Ovary (tissue), 9 donors: ENCODE results near the gene MEI1. TPM values are rescaled to one million over a fixed set of nuclear protein-coding genes. Genes with fewer than 3 reads are reported as not detected.

Experiments
- DNase-seq, 5 donors: peaks; one replicate each; pipeline ENCODE4 v3.0.0-alpha.2; 2019 to 2020
- H3K27ac ChIP-seq, 2 donors: fragments of 200-600 bp; one replicate each; pipeline versions ENCODE4 v1.5.1 to v1.8.0; 2019 to 2022
- H3K27me3 ChIP-seq: fragments of 200-600 bp; one replicate; pipeline ENCODE4 v1.8.0; 2022
- H3K36me3 ChIP-seq: fragments of 200-600 bp; sonication (generic); one replicate; pipeline ENCODE4 v1.5.1; 2019
- H3K4me1 ChIP-seq: one replicate; pipeline ENCODE4 v1.8.1; 2013; ENCODE audit warnings: mild to moderate bottlenecking, moderate library complexity; ENCODE audit not compliant: insufficient read depth
- H3K4me3 ChIP-seq: fragments of 200-600 bp; sonication (generic); one replicate; pipeline ENCODE4 v1.5.1; 2017
- H3K9me3 ChIP-seq, 2 donors: fragments of 200-600 bp in 1 of 2; sonication (generic) in 1 of 2; one replicate each; pipeline versions ENCODE4 v1.5.1 to v1.8.1; 2013 to 2019; ENCODE audit warnings: mild to moderate bottlenecking in 1 of 2, moderate library complexity in 1 of 2
- EP300 ChIP-seq: sonication (generic); formaldehyde crosslinking; IDR thresholded peaks from one replicate; pipeline ENCODE4 v1.6.1; 2017; ENCODE audit warnings: antibody characterized with exemption
- POLR2A ChIP-seq: fragments of 450-650 bp; IDR thresholded peaks from one replicate; pipeline ENCODE4 v1.6.1; 2017; ENCODE audit warnings: antibody characterized with exemption, mild to moderate bottlenecking, moderate library complexity
- WGBS, 3 donors: extraction: QIAGEN DNeasy Blood & Tissue Kit in 1 of 3; methylation state at CpG; one replicate each; pipeline versions ENCODE4 v1.1.5 to v1.1.7; 2013 to 2017; 5-methylcytosine and 5-hydroxymethylcytosine counted together
- intact Hi-C, 4 donors: fragments of 100-400 bp; cut with DNase I; formaldehyde crosslinking; loops; one replicate each; pipeline versions ENCODE4 v1.11.0 to v1.15.1; 2022 to 2023
- polyA plus RNA-seq, 2 donors: library from polyadenylated mRNA; stranded (reverse); fragments of 200-250 nt in 1 of 2; fragments of 350-450 nt in 1 of 2; fragmentation: Illumina TruSeq in 1 of 2; extraction: RNeasy Lipid Tissue Mini Kit (QIAGEN cat#74804) in 1 of 2; gene quantifications; one replicate each; pipeline ENCODE4 v1.2.3, GENCODE V29; 2013 to 2014
- total RNA-seq, 7 donors: library from RNA; depleted of rRNA in 2 of 7; stranded (reverse); fragments of >200 nt in 2 of 7; fragmentation: NEBNext Ultra II Directional in 3 of 7; extraction: Animal tissue kit (Norgen Biotek cat#: 25700) in 3 of 7; gene quantifications; one replicate each; pipeline versions ENCODE4 v1.1.0 to v1.2.4, GENCODE V29; 2016 to 2023
- TF ChIP-seq, protein P1 (sequence below), 3 donors: fragments of 450-650 bp in 2 of 3; fragments of 200-600 bp in 1 of 3; IDR thresholded peaks; one replicate each; pipeline versions ENCODE4 v1.5.1 to v1.8.0; 2016 to 2022; ENCODE audit warnings: antibody characterized with exemption in 3 of 3, mild to moderate bottlenecking in 1 of 3
- donor health status: DM: no; HTN: no; CAD: no; lungs with moderate emphysema.
- donor health status: DM: no; HTN: no; CAD: no.
- donor health status: Bipolar disorder and iron deficiency.
- donor health status: DM: yes; HTN: yes; CAD: no.
- donor health status: DM: no; HTN: no; CAD: no.
- donor health status: DM: yes; HTN: yes; CAD: no.

Gene MEI1
- total and polyA plus RNA-seq, 9 donors, result 0.25 to 2.6 (median 1.1) TPM

DNA sequence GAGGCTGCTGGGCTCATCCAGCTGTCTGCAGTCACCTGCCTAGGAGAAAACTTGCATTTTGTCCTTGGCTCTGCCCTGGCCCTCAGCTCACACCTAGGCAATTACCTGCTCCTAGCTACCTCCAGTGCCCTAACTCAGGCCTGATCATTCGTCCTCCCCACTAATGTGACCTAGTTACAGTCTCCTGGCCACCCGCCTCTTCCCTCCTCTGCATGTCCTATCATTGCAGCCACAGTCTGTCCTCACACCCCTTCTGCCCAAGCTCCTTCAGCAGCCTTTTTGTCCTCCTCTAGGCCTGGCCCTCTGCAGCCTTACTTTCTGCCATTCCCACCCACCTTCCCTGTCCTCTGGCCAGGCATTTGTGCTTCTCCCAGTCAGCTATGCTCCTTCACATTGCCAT lies 83.4 kb downstream of the MEI1 start:
- H3K4me3 ChIP-seq, result no peak overlapping the region
- H3K27me3 ChIP-seq, result no peaks in the 10 kb centered on the region
- WGBS, 3 donors, result 86 to 91% (median 91%) methylated on average over 2 of the region's 2 CpGs
- TF ChIP-seq POLR2A (no peak), EP300 (no peak)
- TF ChIP-seq, protein P1, sequence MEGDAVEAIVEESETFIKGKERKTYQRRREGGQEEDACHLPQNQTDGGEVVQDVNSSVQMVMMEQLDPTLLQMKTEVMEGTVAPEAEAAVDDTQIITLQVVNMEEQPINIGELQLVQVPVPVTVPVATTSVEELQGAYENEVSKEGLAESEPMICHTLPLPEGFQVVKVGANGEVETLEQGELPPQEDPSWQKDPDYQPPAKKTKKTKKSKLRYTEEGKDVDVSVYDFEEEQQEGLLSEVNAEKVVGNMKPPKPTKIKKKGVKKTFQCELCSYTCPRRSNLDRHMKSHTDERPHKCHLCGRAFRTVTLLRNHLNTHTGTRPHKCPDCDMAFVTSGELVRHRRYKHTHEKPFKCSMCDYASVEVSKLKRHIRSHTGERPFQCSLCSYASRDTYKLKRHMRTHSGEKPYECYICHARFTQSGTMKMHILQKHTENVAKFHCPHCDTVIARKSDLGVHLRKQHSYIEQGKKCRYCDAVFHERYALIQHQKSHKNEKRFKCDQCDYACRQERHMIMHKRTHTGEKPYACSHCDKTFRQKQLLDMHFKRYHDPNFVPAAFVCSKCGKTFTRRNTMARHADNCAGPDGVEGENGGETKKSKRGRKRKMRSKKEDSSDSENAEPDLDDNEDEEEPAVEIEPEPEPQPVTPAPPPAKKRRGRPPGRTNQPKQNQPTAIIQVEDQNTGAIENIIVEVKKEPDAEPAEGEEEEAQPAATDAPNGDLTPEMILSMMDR (IDR thresholded peaks at IDR 0.05), result no peak
- no peaks in the 10 kb centered on the region for H3K9me3 ChIP-seq
- DNase-seq, result no peak
- intact Hi-C loops, result no loop called here
- H3K4me1 ChIP-seq, result no peaks in the 10 kb centered on the region
- no peak overlapping the region for H3K27ac ChIP-seq
- no peaks in the 10 kb centered on the region for H3K36me3 ChIP-seq

DNA sequence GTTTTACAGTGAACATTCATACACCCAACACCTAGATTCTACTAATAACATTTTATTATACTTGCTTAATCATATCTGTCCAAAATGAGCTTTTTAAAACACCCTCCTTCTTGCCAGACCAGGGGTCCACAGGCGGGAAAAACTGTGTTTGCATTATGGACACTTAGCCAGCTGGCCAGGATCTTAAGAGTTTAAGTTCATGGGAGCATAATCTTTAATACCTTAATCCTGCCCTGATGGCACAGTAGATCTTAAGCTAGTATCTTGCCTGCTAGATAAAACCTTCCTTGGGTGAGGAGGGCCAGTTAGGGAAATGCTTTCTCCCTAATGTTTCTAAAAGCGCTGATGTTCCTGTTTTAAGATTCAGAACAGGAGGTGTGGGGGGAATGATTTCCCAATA lies 88.0 kb downstream of the MEI1 start:
- TF ChIP-seq POLR2A, result no peak
- TF ChIP-seq EP300, result no peak
- TF ChIP-seq, protein P1 (IDR thresholded peaks at IDR 0.05), result no peak
- intact Hi-C loops, result no loop called here
- H3K9me3 ChIP-seq, result no peaks in the 10 kb centered on the region
- H3K4me3 ChIP-seq, result no peak overlapping the region
- DNase-seq, result no peak
- WGBS, 3 donors, result 51 to 67% (median 60%) methylated on average over 2 of the region's 2 CpGs
- H3K36me3 ChIP-seq, result no peaks in the 10 kb centered on the region
- H3K27ac ChIP-seq, result no peak overlapping the region
- H3K27me3 ChIP-seq, result no peaks in the 10 kb centered on the region
- no peaks in the 10 kb centered on the region for H3K4me1 ChIP-seq

DNA sequence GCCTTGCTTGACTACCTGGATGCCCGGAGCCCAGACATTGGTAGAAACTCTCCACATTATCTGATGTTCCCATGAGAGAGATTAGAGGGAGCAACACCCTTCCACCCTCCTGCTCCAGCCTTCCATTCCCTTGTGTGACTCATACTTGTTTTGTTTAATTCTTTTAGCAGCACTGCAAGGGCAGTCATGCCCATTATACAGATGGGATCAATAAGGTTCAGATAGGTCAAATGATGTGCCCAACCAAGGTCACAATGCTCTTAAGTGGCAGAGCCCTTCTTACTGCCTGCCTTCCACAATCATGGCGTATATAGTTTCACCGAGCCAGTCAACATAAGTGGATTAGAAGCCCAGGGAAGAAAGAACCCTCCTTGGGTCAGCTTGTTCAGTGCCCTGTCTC lies 94.6 kb downstream of the MEI1 start:
- TF ChIP-seq EP300 (no peak), POLR2A (no peak)
- TF ChIP-seq, protein P1 (IDR thresholded peaks at IDR 0.05), result no peak
- intact Hi-C loops, result no loop called here
- Histone ChIP-seq H3K27me3 (no peaks in the 10 kb centered on the region), H3K9me3 (no peaks in the 10 kb centered on the region), H3K27ac (no peak overlapping the region), H3K4me3 (no peak overlapping the region), H3K36me3 (no peaks in the 10 kb centered on the region), H3K4me1 (no peaks in the 10 kb centered on the region)
- 91 to 96% (median 94%) methylated on average over 3 of the region's 3 CpGs for WGBS, 3 donors
- no peak for DNase-seq

DNA sequence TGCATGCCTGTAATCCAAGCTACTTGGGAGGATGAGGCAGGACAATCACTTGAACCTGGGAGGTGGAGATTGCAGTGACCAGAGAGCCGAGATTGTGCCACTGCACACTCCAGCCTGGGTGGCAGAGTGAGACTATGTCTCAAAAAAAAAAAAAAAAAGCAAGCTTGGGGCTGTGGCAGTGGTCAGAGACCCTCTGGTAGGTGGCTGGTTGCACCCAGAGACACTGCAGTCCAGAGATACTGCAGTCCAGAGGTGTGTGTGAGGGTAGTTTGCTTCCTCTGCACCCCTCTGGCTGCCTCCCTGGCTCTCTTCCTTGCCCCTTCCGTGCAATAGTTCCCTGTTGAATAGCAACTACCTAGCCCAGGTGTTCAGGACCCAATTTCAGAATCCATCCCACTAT lies 99.4 kb downstream of the MEI1 start:
- intact Hi-C loops, result no loop called here
- H3K27ac ChIP-seq, result no peak overlapping the region
- H3K4me1 ChIP-seq, result no peaks in the 10 kb centered on the region
- 91 to 98% (median 98%) methylated on average over 2 of the region's 2 CpGs for WGBS, 3 donors
- DNase-seq, result no peak
- no peaks in the 10 kb centered on the region for H3K9me3 ChIP-seq
- H3K4me3 ChIP-seq, result no peak overlapping the region
- H3K27me3 ChIP-seq, result no peaks in the 10 kb centered on the region
- no peaks in the 10 kb centered on the region for H3K36me3 ChIP-seq
- no peak for TF ChIP-seq POLR2A
- no peak for TF ChIP-seq EP300
- TF ChIP-seq, protein P1 (IDR thresholded peaks at IDR 0.05), result no peak
